Liver (tissue), 9 donors: Measurements from ENCODE around the gene C6orf132. TPM values are rescaled to one million over a fixed set of nuclear protein-coding genes. Genes with fewer than 3 reads are reported as not detected.

Source experiments
- DNase-seq: peaks from one replicate; pipeline ENCODE4 v3.0.0-alpha.2; 2017; ENCODE audit warnings: low spot score
- H3K27ac ChIP-seq, 2 donors: one replicate each; pipeline ENCODE4 v1.7.0; 2013; ENCODE audit warnings: inconsistent platforms in 2 of 2, low read length in 2 of 2, control low read depth in 1 of 2, low read depth in 1 of 2, mild to moderate bottlenecking in 1 of 2
- H3K27me3 ChIP-seq, 4 donors: one replicate each; pipeline versions ENCODE4 v1.6.1 to v1.7.0; 2013; ENCODE audit warnings: low read length in 3 of 4, inconsistent platforms in 1 of 4, mild to moderate bottlenecking in 1 of 4, moderate library complexity in 1 of 4; ENCODE audit not compliant: control insufficient read depth in 4 of 4, insufficient read depth in 4 of 4
- H3K36me3 ChIP-seq, 4 donors: one replicate each; pipeline versions ENCODE4 v1.6.1 to v1.7.0; 2013; ENCODE audit warnings: low read length in 3 of 4, mild to moderate bottlenecking in 3 of 4, low read depth in 1 of 4, moderate library complexity in 1 of 4; ENCODE audit not compliant: control insufficient read depth in 4 of 4, insufficient read depth in 3 of 4
- H3K4me1 ChIP-seq, 4 donors: one replicate each; pipeline versions ENCODE4 v1.6.1 to v1.7.0; 2013; ENCODE audit warnings: low read length in 3 of 4, mild to moderate bottlenecking in 3 of 4, moderate library complexity in 1 of 4; ENCODE audit not compliant: control insufficient read depth in 4 of 4, insufficient read depth in 4 of 4
- H3K4me3 ChIP-seq, 3 donors: one replicate each; pipeline versions ENCODE4 v1.6.1 to v1.7.0; 2013; ENCODE audit warnings: low read length in 3 of 3, control low read depth in 1 of 3, low read depth in 1 of 3, mild to moderate bottlenecking in 1 of 3
- H3K9ac ChIP-seq, 2 donors: one replicate each; pipeline ENCODE4 v1.7.0; 2013; ENCODE audit warnings: low read length in 2 of 2, mild to moderate bottlenecking in 2 of 2, moderate library complexity in 2 of 2, control low read depth in 1 of 2, low read depth in 1 of 2
- H3K9me3 ChIP-seq, 4 donors: one replicate each; pipeline versions ENCODE4 v1.6.1 to v1.7.0; 2013; ENCODE audit warnings: low read length in 3 of 4; ENCODE audit not compliant: control insufficient read depth in 4 of 4
- EGR1 ChIP-seq, 2 donors: IDR thresholded peaks; 2 replicates each; pipeline ENCODE4 v1.6.1; 2016 to 2018; ENCODE audit warnings: antibody characterized with exemption in 2 of 2, low read depth in 2 of 2
- FOXA1 ChIP-seq: IDR thresholded peaks from 2 replicates; pipeline ENCODE4 v1.6.1; 2016; ENCODE audit warnings: antibody characterized with exemption
- FOXA2 ChIP-seq: IDR thresholded peaks from 2 replicates; pipeline ENCODE4 v1.6.1; 2016; ENCODE audit warnings: antibody characterized with exemption
- GABPA ChIP-seq, 2 donors: IDR thresholded peaks in 1 of 2; conservative IDR thresholded peaks in 1 of 2; 2 replicates each; pipeline ENCODE4 v1.6.1; 2016; ENCODE audit warnings: antibody characterized with exemption in 2 of 2, mild to moderate bottlenecking in 1 of 2, moderate library complexity in 1 of 2
- HNF4A ChIP-seq, 2 donors: conservative IDR thresholded peaks; 2 replicates each; pipeline ENCODE4 v1.6.1; 2016; ENCODE audit warnings: antibody characterized with exemption in 2 of 2, mild to moderate bottlenecking in 2 of 2
- HNF4G ChIP-seq: IDR thresholded peaks from 2 replicates; pipeline ENCODE4 v1.6.1; 2016; ENCODE audit warnings: antibody characterized with exemption
- JUND ChIP-seq, 2 donors: IDR thresholded peaks; 2 replicates each; pipeline ENCODE4 v1.6.1; 2016; ENCODE audit warnings: antibody characterized with exemption in 2 of 2
- MAX ChIP-seq: IDR thresholded peaks from 2 replicates; pipeline ENCODE4 v1.6.1; 2016; ENCODE audit warnings: antibody characterized with exemption
- NR2F2 ChIP-seq: IDR thresholded peaks from 2 replicates; pipeline ENCODE4 v1.6.1; 2016; ENCODE audit warnings: antibody characterized with exemption
- RAD21 ChIP-seq, 2 donors: IDR thresholded peaks; 2 replicates each; pipeline ENCODE4 v1.6.1; 2016; ENCODE audit warnings: antibody characterized with exemption in 2 of 2, mild to moderate bottlenecking in 2 of 2
- RXRA ChIP-seq, 2 donors: IDR thresholded peaks; 2 replicates each; pipeline ENCODE4 v1.6.1; 2017 to 2018; ENCODE audit warnings: antibody characterized with exemption in 2 of 2, mild to moderate bottlenecking in 1 of 2
- SP1 ChIP-seq: IDR thresholded peaks from 2 replicates; pipeline ENCODE4 v1.6.1; 2018; ENCODE audit warnings: antibody characterized with exemption, mild to moderate bottlenecking
- TAF1 ChIP-seq: conservative IDR thresholded peaks from 2 replicates; pipeline ENCODE4 v1.6.1; 2016; ENCODE audit warnings: antibody characterized with exemption, mild to moderate bottlenecking
- YY1 ChIP-seq: IDR thresholded peaks from 2 replicates; pipeline ENCODE4 v1.6.1; 2016; ENCODE audit warnings: antibody characterized with exemption, mild to moderate bottlenecking
- ZBTB33 ChIP-seq: IDR thresholded peaks from 2 replicates; pipeline ENCODE4 v1.6.1; 2016; ENCODE audit warnings: antibody characterized with exemption
- WGBS: extraction: QIAGEN DNeasy Blood & Tissue Kit; methylation state at CpG from one replicate; pipeline ENCODE4 v1.1.7; 2013; 5-methylcytosine and 5-hydroxymethylcytosine counted together
- polyA plus RNA-seq, 2 donors: library from polyadenylated mRNA; stranded (reverse) in 1 of 2; unstranded in 1 of 2; fragments of 200-250 nt in 1 of 2; fragments of >200 nt in 1 of 2; fragmentation: Nextera tagmentation in 1 of 2; extraction: Ambion mirVana in 1 of 2; gene quantifications; one replicate each; pipeline versions ENCODE4 v1.2.1 to v1.2.3, GENCODE V29; 2013 to 2015
- total RNA-seq, 2 donors: library from RNA; depleted of rRNA; stranded (reverse); fragments of >200 nt; gene quantifications; one replicate each; pipeline ENCODE4 v1.2.3, GENCODE V29; 2014
- TF ChIP-seq, protein P1 (sequence below): IDR thresholded peaks from 2 replicates; pipeline ENCODE4 v1.6.1; 2016; ENCODE audit warnings: antibody characterized with exemption, mild to moderate bottlenecking
- TF ChIP-seq, protein P2 (sequence below): fragments of 150-350 bp; IDR thresholded peaks from 2 replicates; pipeline ENCODE4 v1.5.1; 2017; ENCODE audit warnings: improper control_type of control experiment, low read depth, low read length; ENCODE audit not compliant: missing input control
- TF ChIP-seq, protein P3 (sequence below): IDR thresholded peaks from 2 replicates; pipeline ENCODE4 v1.6.1; 2016; ENCODE audit warnings: antibody characterized with exemption
- donor health status: healthy.
- donor health status: healthy.
- donor health status: healthy.
- donor health status: healthy.
- donor health status: healthy.

Gene C6orf132
- total and polyA plus RNA-seq, 4 donors: 0.07 to 0.25 (median 0.24) TPM; not detected in 1

DNA sequence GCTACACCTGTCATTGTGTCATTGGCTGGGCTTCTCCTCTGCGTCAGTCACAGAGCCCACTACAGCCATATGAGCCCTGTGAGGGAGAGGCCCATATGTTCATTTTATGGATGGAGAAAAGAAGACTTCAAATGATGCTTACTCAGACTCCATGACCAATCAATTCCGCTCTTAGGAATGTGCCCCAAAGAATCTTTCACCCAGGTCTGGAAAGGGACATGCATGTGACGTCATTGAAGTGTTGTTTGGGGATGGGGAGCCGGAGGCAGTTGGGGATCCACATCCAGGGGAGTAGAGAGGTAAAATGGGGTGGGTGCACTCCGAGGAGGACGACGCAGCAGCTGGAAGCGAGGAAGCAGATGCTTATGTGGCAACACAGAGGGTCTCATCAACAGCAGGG is 9.6 kb upstream of the C6orf132 start:
- WGBS: 89% methylated on average over 8 of the region's 8 CpGs
- Histone ChIP-seq H3K27me3 (no peaks in the 10 kb centered on the region), H3K4me1 (peaks cover 0 to 6% (median 3%) of the 10 kb centered on the region in 4 donors), H3K9me3 (no peaks in the 10 kb centered on the region), H3K9ac (no peak overlapping the region), H3K36me3 (no peaks in the 10 kb centered on the region), H3K4me3 (no peak overlapping the region), H3K27ac (no peak overlapping the region)
- TF ChIP-seq, protein P1, sequence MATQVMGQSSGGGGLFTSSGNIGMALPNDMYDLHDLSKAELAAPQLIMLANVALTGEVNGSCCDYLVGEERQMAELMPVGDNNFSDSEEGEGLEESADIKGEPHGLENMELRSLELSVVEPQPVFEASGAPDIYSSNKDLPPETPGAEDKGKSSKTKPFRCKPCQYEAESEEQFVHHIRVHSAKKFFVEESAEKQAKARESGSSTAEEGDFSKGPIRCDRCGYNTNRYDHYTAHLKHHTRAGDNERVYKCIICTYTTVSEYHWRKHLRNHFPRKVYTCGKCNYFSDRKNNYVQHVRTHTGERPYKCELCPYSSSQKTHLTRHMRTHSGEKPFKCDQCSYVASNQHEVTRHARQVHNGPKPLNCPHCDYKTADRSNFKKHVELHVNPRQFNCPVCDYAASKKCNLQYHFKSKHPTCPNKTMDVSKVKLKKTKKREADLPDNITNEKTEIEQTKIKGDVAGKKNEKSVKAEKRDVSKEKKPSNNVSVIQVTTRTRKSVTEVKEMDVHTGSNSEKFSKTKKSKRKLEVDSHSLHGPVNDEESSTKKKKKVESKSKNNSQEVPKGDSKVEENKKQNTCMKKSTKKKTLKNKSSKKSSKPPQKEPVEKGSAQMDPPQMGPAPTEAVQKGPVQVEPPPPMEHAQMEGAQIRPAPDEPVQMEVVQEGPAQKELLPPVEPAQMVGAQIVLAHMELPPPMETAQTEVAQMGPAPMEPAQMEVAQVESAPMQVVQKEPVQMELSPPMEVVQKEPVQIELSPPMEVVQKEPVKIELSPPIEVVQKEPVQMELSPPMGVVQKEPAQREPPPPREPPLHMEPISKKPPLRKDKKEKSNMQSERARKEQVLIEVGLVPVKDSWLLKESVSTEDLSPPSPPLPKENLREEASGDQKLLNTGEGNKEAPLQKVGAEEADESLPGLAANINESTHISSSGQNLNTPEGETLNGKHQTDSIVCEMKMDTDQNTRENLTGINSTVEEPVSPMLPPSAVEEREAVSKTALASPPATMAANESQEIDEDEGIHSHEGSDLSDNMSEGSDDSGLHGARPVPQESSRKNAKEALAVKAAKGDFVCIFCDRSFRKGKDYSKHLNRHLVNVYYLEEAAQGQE: no peak
- TF ChIP-seq HNF4A (conservative IDR thresholded peaks at IDR 0.05): no peak
- no peak for TF ChIP-seq EGR1 (IDR thresholded peaks at IDR 0.05; ENCODE audit: low read depth in 2 of 2)
- TF ChIP-seq, protein P2, sequence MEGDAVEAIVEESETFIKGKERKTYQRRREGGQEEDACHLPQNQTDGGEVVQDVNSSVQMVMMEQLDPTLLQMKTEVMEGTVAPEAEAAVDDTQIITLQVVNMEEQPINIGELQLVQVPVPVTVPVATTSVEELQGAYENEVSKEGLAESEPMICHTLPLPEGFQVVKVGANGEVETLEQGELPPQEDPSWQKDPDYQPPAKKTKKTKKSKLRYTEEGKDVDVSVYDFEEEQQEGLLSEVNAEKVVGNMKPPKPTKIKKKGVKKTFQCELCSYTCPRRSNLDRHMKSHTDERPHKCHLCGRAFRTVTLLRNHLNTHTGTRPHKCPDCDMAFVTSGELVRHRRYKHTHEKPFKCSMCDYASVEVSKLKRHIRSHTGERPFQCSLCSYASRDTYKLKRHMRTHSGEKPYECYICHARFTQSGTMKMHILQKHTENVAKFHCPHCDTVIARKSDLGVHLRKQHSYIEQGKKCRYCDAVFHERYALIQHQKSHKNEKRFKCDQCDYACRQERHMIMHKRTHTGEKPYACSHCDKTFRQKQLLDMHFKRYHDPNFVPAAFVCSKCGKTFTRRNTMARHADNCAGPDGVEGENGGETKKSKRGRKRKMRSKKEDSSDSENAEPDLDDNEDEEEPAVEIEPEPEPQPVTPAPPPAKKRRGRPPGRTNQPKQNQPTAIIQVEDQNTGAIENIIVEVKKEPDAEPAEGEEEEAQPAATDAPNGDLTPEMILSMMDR: no peak
- no peak for TF ChIP-seq NR2F2
- TF ChIP-seq ZBTB33: no peak
- no peak for TF ChIP-seq TAF1
- TF ChIP-seq HNF4G: no peak
- no peak for TF ChIP-seq FOXA1
- TF ChIP-seq SP1: no peak
- no peak for TF ChIP-seq YY1
- TF ChIP-seq FOXA2: no peak
- TF ChIP-seq GABPA (IDR thresholded peaks at IDR 0.05 in 1 of 2, conservative IDR thresholded peaks at IDR 0.05 in 1 of 2): no peak
- TF ChIP-seq RAD21 (IDR thresholded peaks at IDR 0.05): no peak
- TF ChIP-seq, protein P3, sequence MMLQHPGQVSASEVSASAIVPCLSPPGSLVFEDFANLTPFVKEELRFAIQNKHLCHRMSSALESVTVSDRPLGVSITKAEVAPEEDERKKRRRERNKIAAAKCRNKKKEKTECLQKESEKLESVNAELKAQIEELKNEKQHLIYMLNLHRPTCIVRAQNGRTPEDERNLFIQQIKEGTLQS: no peak
- no peak for TF ChIP-seq MAX
- no peak for DNase-seq

DNA sequence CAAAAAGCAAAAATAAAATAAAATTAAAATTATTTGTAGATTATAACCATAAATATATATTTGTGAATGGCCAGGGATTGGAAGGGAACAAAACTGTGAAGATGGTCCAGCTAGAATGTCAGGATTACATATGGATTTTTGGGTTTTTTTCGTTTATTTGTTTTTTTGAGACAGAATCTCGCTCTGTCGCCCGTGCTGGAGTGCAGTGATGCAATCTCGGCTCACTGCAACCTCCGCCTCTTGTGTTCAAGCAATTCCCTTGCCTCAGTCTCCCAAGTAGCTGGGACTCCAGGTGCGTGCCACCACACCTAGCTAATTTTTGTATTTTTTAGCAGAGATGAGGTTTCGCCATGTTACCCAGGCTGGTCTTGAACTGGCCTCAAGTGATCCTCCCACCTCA is 7.8 kb upstream of the C6orf132 start:
- no peak overlapping the region for H3K4me3 ChIP-seq
- no peaks in the 10 kb centered on the region for H3K27me3 ChIP-seq
- no peak overlapping the region for H3K9ac ChIP-seq
- H3K36me3 ChIP-seq: no peaks in the 10 kb centered on the region
- WGBS: 79% methylated on average over 8 of the region's 8 CpGs
- no peaks in the 10 kb centered on the region for H3K9me3 ChIP-seq
- H3K27ac ChIP-seq: no peak overlapping the region
- H3K4me1 ChIP-seq: peaks cover 0 to 6% (median 3%) of the 10 kb centered on the region in 4 donors
- DNase-seq: no peak
- TF ChIP-seq HNF4A (conservative IDR thresholded peaks at IDR 0.05) (no peak), FOXA2 (no peak), YY1 (no peak), GABPA (IDR thresholded peaks at IDR 0.05 in 1 of 2, conservative IDR thresholded peaks at IDR 0.05 in 1 of 2) (no peak), RXRA (IDR thresholded peaks at IDR 0.05) (no peak), SP1 (no peak), ZBTB33 (no peak), TAF1 (no peak), MAX (no peak), JUND (IDR thresholded peaks at IDR 0.05) (no peak), HNF4G (no peak), NR2F2 (no peak)
- TF ChIP-seq, protein P2: no peak
